Colonic mucosa (tissue), 4 donors: Measurements from ENCODE around the gene TMEM63B. TPM values are rescaled to one million over a fixed set of nuclear protein-coding genes. Genes with fewer than 3 reads are reported as not detected.

Experiments
- DNase-seq: peaks from one replicate; pipeline ENCODE4 v3.0.0-alpha.2; 2020
- H3K27ac ChIP-seq: fragments of 200-600 bp; one replicate; pipeline ENCODE4 v1.8.0; 2021
- H3K27me3 ChIP-seq: fragments of 200-600 bp; one replicate; pipeline ENCODE4 v1.8.0; 2021
- H3K36me3 ChIP-seq: fragments of 200-600 bp; one replicate; pipeline ENCODE4 v1.8.0; 2021
- H3K4me1 ChIP-seq: fragments of 200-600 bp; one replicate; pipeline ENCODE4 v1.8.0; 2021; ENCODE audit warnings: mild to moderate bottlenecking
- H3K4me3 ChIP-seq: fragments of 200-600 bp; one replicate; pipeline ENCODE4 v1.8.0; 2021
- H3K9ac ChIP-seq, 2 donors: one replicate each; pipeline ENCODE4 v1.7.0; 2013; ENCODE audit warnings: control low read depth in 2 of 2, low read depth in 2 of 2, low read length in 2 of 2
- H3K9me3 ChIP-seq: fragments of 200-600 bp; one replicate; pipeline ENCODE4 v1.8.0; 2021
- CTCF ChIP-seq: fragments of 200-600 bp; IDR thresholded peaks from one replicate; pipeline ENCODE4 v1.8.0; 2022; ENCODE audit warnings: antibody characterized with exemption, mild to moderate bottlenecking
- intact Hi-C: fragments of 100-400 bp; cut with DNase I; formaldehyde crosslinking; loops from one replicate; pipeline ENCODE4 v1.14.1; 2022
- total RNA-seq, 2 donors: library from RNA; stranded (reverse); fragmentation: NEBNext Ultra II Directional in 1 of 2; extraction: Animal tissue kit (Norgen Biotek cat#: 25700) in 1 of 2; gene quantifications; one replicate each; pipeline ENCODE4 v1.2.1, GENCODE V29; 2021
- donor health status: healthy.
- donor health status: DM: no; HTN: no; CAD: no.
- donor health status: DM: no; HTN: no; CAD: no.

The TMEM63B gene
- total RNA-seq, 2 donors from 2014 or later, result 74.3 to 95.3 TPM

- Histone ChIP-seq H3K36me3 (no peaks in the 10 kb centered on the region), H3K4me3 (no peak overlapping the region), H3K27ac (no peak overlapping the region), H3K9ac (no peak overlapping the region), H3K27me3 (no peaks in the 10 kb centered on the region), H3K9me3 (no peaks in the 10 kb centered on the region), H3K4me1 (no peaks in the 10 kb centered on the region)
- DNase-seq, result no peak
- TF ChIP-seq CTCF, result no peak
- intact Hi-C loops, result no loop called here
Measured at GRCh38 chr6:44176762-44177509, 49.6 kb downstream of the TMEM63B start.

- Histone ChIP-seq H3K36me3 (no peaks in the 10 kb centered on the region), H3K9me3 (no peaks in the 10 kb centered on the region), H3K4me1 (no peaks in the 10 kb centered on the region), H3K27me3 (no peaks in the 10 kb centered on the region), H3K4me3 (no peak overlapping the region), H3K9ac (no peak overlapping the region), H3K27ac (no peak overlapping the region)
- intact Hi-C loops, result no loop called here
- no peak for DNase-seq
- TF ChIP-seq CTCF, result no peak
Measured at GRCh38 chr6:44177691-44178423, 50.5 kb downstream of the TMEM63B start.

- H3K36me3 ChIP-seq, result no peaks in the 10 kb centered on the region
- no peak overlapping the region for H3K9ac ChIP-seq
- H3K4me3 ChIP-seq, result no peak overlapping the region
- H3K4me1 ChIP-seq, result no peaks in the 10 kb centered on the region
- no peak for DNase-seq
- no peak for TF ChIP-seq CTCF
- no peak overlapping the region for H3K27ac ChIP-seq
- no peaks in the 10 kb centered on the region for H3K9me3 ChIP-seq
- no peaks in the 10 kb centered on the region for H3K27me3 ChIP-seq
- intact Hi-C loops, result no loop called here
Measured at GRCh38 chr6:44178424-44179071, 51.2 kb downstream of the TMEM63B start.

DNA sequence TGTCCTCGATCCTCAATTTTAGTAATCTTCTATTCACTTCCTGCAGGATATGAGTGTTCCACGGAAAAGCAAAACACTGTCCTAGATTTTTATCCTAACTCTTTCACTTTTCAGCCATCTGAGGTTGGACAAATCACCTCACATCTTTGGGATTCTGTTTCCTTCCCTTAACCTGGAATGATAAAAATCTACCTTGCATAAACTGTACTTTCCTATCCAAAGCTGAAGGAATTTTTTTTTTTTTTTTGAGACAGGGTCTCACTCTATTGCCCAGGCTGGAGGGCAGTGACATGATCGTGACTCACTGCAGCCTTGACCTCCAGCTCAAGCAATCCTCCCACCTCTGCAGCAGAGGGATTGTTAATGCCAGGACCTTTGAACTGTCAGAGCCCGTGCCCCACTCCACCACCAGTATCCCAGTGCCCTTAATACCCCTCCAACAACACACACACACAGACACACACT is 51.8 kb downstream of the TMEM63B start:
- no peak overlapping the region for H3K4me3 ChIP-seq
- intact Hi-C loops, result no loop called here
- no peaks in the 10 kb centered on the region for H3K9me3 ChIP-seq
- H3K27me3 ChIP-seq, result no peaks in the 10 kb centered on the region
- no peak for TF ChIP-seq CTCF
- H3K36me3 ChIP-seq, result no peaks in the 10 kb centered on the region
- no peak overlapping the region for H3K9ac ChIP-seq
- H3K4me1 ChIP-seq, result no peaks in the 10 kb centered on the region
- no peak for DNase-seq
- no peak overlapping the region for H3K27ac ChIP-seq

GRCh38 chr6:44179648-44180047 is 52.3 kb downstream of the TMEM63B start:
- no peak for DNase-seq
- Histone ChIP-seq H3K4me3 (no peak overlapping the region), H3K4me1 (no peaks in the 10 kb centered on the region), H3K27me3 (no peaks in the 10 kb centered on the region), H3K9me3 (no peaks in the 10 kb centered on the region), H3K27ac (no peak overlapping the region), H3K9ac (no peak overlapping the region), H3K36me3 (no peaks in the 10 kb centered on the region)
- intact Hi-C loops, result no loop called here
- no peak for TF ChIP-seq CTCF
